ENCODE data around the gene BTBD1. TPM values are rescaled to one million over a fixed set of nuclear protein-coding genes. Genes with fewer than 3 reads are reported as not detected.

Gene BTBD1
- total RNA-seq = 150 TPM

GRCh38 chr15:83066734-83067637 lies at the start of gene BTBD1:
Gene BTBD1 (minus strand): TSS chr15:83067252. CDS start chr15:83067151, 101 bp downstream.
- peak; percentile 88 for DNase-seq

GRCh38 chr15:83115831-83116565 lies 48.9 kb upstream of the BTBD1 start:
- no peak for DNase-seq

GRCh38 chr15:83115410-83115809 lies 48.4 kb upstream of the BTBD1 start:
- no peak for DNase-seq

- DNase-seq = no peak
These were observed 47.8 kb upstream of the BTBD1 start for GRCh38 chr15:83114856-83115255.

- no peak for DNase-seq
These were observed 47.0 kb upstream of the BTBD1 start for GRCh38 chr15:83113881-83114674.

GRCh38 chr15:83112956-83113299 lies 45.9 kb upstream of the BTBD1 start:
- no peak for DNase-seq

- DNase-seq = no peak
These were observed 45.3 kb upstream of the BTBD1 start for GRCh38 chr15:83112233-83112955.

GRCh38 chr15:83111149-83111548 lies 44.1 kb upstream of the BTBD1 start:
- no peak for DNase-seq

- DNase-seq = no peak
These were observed 43.3 kb upstream of the BTBD1 start for GRCh38 chr15:83110381-83110780.

- DNase-seq = no peak
These were observed 42.5 kb upstream of the BTBD1 start for GRCh38 chr15:83109532-83109931.

GRCh38 chr15:83108266-83109219 lies 41.5 kb upstream of the BTBD1 start:
- DNase-seq = peak; percentile 20

GRCh38 chr15:83107841-83108181 lies 40.8 kb upstream of the BTBD1 start:
- no peak for DNase-seq

- DNase-seq = peak; percentile 15
These were observed 40.2 kb upstream of the BTBD1 start, which contains the start of gene TM6SF1 for GRCh38 chr15:83106994-83107840. Gene TM6SF1 (plus strand): TSS chr15:83107645. CDS start chr15:83107681, 36 bp downstream.

GRCh38 chr15:83105440-83105839 lies 38.4 kb upstream of the BTBD1 start:
- DNase-seq = no peak

- DNase-seq = no peak
These were observed 37.1 kb upstream of the BTBD1 start for GRCh38 chr15:83104141-83104540.

- no peak for DNase-seq
These were observed 35.3 kb upstream of the BTBD1 start for GRCh38 chr15:83102346-83102745.

GRCh38 chr15:83100097-83100646 lies 33.1 kb upstream of the BTBD1 start:
- no peak for DNase-seq

- no peak for DNase-seq
These were observed 32.2 kb upstream of the BTBD1 start for GRCh38 chr15:83099290-83099689.

GRCh38 chr15:83098079-83098478 lies 31.0 kb upstream of the BTBD1 start:
- no peak for DNase-seq

- no peak for DNase-seq
These were observed 27.5 kb upstream of the BTBD1 start for GRCh38 chr15:83094583-83094982.

Measured in occipital lobe (tissue), 2 donors.